ENCODE measurements around the gene NRG2. TPM values are rescaled to one million over a fixed set of nuclear protein-coding genes. Genes with fewer than 3 reads are reported as not detected.

NRG2 gene
- total RNA-seq, 1 experiment from 2014 or later: 3.5 TPM

DNA sequence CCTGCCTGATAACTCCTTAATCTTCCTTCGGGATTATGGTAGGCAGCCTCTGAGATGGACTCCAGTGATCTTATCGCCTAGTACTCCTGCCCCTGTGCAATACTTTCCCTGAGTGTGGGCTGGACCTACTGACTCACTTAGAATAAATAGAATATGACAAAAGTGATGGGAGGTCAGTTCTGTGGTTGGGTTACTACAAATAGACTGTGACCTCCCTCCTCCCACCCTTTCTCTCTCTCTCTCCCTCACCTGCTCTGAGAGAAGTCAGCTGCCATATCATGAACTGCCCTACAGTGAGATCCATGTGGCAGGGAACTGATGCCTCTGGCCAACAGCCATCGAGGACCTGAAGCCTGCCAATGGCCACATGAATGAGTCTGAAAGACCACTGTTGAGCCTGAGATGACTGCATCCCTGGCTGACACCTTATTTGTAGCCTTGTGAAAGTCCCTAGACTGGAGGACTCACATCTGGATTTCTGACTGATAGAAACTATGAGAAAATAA, 31.7 kb downstream of the NRG2 start:
- DNase-seq (ENCODE audit: low spot score): peak; percentile 75

DNA sequence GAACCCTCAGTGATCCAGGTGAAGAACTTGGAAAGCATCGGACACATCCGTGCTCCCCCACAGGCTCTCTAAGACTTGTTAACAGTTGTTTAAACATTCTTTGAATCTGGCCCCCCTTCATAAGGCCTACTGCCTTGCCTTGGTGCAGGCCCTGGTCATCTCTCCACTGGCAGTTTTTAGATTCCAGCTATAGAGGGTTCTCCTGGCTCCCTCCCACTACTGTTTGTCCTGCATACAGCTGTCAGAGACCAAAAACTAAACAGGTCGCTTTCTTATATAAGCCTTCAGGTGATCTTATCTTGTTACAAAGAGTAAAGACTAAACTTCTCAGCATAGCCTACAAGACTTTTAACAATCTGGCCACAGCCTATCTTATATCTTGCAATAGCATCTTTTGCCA, 32.3 kb downstream of the NRG2 start:
- no peak for DNase-seq (ENCODE audit: low spot score)

DNA sequence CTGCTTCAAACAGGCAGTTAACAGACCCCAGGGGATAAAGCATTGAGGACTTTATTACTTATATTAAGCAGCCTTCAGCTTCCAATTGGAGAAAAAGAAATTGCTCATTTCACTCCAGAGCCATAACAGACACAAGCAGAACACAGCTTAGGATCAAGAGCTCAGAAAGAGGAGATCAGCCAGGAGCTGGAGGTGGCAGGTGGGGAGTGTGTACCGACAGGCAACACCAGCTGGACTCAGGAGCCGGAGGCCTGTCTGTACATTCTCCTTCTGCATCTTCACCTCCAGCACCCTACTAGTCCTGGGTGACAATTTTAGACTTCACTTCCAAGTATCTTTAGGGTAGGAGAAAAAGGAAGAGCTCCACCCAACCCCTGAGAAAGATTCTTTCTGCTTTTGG, 35.8 kb downstream of the NRG2 start:
- no peak for DNase-seq (ENCODE audit: low spot score)

DNA sequence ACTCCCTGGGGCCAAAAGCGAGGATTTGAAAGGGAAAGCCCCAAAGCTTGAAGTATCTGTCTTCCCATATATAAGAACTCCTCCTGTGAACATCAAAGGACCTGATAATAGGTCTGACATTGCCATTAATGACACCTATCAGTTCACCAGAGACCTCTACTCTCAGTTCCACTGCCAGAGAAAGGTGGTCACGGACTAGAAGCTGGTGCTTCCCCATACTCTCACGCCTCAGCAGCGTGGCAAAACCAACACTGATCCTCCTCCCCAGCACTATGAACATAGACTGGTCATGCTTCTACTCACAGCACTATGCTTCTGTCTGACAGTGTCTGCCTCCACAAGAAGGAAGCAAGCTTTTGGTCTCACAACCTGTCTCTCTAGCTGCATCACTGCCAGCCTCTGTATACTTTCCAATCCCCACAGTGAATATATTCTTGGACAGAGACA, 37.9 kb downstream of the NRG2 start:
- no peak for DNase-seq (ENCODE audit: low spot score)

GRCh38 chr5:140004174-140004573, 38.9 kb downstream of the NRG2 start:
- no peak for DNase-seq (ENCODE audit: low spot score)

DNA sequence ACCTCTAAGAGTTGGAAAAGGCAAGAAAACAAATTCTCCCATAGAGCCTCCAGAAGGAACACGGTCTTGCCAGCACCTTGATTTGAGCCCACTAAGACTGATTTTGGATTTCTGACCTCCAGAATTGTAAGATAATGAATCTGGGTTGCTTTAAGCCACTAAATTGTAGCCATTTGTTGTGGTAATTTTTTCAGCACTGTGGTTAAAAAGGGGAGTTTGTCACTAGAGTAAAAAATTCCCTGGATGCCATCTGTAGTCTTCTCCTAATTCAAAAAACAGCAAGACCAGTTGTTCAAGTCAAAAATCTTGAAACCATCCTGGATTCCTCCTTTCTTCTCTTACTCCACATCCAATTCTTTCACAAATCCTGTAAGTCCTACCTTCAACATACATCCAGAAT, 39.6 kb downstream of the NRG2 start:
- DNase-seq (ENCODE audit: low spot score): no peak

GRCh38 chr5:140000332-140000731, 42.8 kb downstream of the NRG2 start:
- no peak for DNase-seq (ENCODE audit: low spot score)

DNA sequence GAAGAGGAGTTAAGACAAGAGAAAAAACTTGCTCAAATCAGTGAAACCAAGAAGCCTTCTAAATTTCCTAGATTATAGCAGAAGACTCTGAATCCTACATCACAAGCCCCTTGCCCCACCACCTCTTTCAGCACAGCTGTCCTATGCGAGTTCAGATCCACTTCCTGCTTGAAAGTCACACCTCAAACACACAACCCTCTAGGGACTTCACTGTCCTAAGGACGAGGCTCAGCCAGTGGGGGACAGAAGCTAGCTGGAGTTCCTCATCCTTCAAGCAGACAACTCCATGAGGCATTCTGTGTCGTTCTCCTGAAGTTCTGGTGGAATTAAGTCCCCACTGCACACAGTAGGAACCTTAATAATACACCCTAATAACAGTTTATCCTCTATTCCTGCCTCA, 44.3 kb downstream of the NRG2 start:
- DNase-seq (ENCODE audit: low spot score): no peak

DNA sequence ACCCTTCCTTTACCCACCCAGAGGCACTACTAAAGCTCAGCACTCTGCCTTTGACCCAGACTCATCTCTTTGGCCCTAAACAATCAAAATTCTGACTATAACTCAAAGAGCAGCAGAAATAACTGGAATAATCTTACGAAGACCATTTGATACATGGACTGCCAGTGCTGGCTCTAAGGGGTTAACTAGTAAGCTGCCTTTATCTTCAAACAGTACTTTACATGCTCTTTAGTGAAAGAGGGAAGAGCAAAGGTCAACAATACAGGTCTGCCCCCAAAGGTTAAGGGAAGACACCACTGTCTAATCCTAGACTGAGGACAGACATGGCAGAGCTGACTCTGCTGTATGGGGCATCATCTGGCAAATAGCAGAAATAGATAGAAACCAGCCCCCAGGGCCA, 45.8 kb downstream of the NRG2 start:
- no peak for DNase-seq (ENCODE audit: low spot score)

DNA sequence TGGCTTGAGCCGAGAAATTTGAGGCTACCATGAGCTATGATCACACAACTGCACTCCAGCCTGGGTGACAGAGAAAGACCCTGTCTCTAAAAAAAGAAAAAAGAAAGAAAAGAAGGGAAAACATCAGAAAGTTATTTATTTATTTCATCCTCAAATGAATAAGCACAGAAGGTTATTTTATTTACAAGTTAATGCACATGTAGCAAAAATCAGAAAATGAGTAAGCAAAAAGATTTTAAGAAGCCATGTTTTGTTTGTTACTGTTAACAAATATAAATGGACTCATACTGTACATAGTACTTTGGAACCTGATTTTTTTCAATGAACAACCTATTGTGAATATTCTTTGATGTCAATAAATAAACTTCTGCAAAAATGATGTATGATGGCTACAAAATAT, 47.2 kb downstream of the NRG2 start:
- no peak for DNase-seq (ENCODE audit: low spot score)

- DNase-seq (ENCODE audit: low spot score): no peak
Observed at GRCh38 chr5:139994234-139994633, 48.9 kb downstream of the NRG2 start.

DNA sequence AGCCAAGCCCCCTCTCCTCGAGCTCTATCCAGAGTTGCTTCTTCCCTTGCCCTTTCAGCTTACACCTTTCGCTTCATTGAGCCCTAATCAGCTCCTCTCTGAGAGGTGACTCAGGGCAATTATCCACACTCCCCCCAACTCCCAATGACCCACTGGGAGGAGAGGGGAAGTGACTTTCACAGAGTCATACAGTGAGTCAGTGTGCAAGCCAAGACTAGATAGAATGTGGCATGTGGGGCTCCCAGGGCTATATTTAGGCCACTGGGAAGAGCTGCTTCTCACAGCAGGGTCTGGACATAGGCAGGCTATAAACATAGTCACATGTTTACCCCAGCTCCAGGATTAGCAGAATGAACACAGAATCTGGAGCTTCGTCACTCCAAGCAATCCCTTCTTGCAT, 57.4 kb downstream of the NRG2 start:
- peak; percentile 97 for DNase-seq (ENCODE audit: low spot score)

- peak; percentile 48 for DNase-seq (ENCODE audit: low spot score)
Observed at GRCh38 chr5:139985290-139985689, 57.8 kb downstream of the NRG2 start.

DNA sequence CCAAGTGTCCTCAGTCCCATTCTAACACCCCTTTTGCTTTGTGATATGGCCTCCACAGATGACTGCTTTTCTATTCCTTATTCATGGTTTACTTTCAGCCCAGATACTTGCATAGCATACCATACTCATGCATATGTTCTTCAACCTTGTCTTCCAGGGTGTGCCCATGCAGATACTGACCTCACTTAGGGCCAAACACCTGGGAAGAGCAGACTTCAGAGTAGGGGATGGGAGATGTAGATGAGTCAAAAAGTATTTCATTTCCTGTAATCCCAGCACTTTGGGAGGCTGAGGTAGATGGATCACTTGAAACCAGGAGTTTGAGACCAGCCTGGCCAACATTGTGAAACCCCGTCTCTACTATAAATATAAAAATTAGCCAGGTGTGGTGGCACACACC, 58.3 kb downstream of the NRG2 start:
- no peak for DNase-seq (ENCODE audit: low spot score)

GRCh38 chr5:139982975-139983240, 60.2 kb downstream of the NRG2 start:
- peak; percentile 30 for DNase-seq (ENCODE audit: low spot score)

DNA sequence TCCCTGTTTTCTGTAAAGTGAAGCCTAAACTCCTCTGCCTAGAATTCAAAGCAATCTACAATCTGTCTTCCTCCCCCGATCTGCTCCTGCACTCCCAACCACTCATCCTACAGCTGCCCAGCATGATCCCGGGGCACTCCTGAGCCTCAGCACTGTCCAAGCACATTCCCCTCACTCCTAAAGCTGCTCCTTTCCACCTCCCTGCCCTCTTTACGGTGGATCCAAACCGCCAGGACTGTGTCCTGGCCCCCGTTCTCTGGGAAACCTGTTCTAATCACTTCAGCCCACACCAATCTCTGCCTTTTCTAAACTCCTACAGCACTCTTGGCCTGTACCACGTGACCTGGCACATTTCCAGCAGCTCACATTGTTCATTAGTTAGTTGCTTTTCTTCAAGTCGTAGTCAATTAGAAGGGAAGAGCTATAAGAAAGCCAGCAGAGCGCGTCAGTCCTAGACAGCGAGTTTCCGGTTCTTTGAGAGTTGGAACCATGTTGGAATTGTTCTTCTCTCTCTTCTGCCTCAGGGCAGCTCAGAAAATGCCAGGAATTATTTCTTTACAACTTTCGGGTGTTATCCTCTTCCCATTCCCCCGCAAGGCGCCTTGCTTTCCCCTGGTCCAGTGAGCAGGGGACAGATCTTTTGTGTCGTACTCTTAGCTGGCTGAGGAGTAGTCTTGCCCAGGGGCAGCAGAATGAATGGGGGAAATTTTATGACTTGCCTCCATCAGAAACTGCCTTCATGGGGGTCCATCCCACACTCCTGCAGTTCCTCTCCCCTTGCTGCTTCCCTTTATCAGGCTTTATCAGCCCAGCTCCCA, 60.7 kb downstream of the NRG2 start:
- DNase-seq (ENCODE audit: low spot score): peak; percentile 32

GRCh38 chr5:139980765-139981164, 62.3 kb downstream of the NRG2 start:
- no peak for DNase-seq (ENCODE audit: low spot score)

- no peak for DNase-seq (ENCODE audit: low spot score)
Observed at GRCh38 chr5:139979943-139980342, 63.2 kb downstream of the NRG2 start.

GRCh38 chr5:139979518-139979917, 63.6 kb downstream of the NRG2 start:
- no peak for DNase-seq (ENCODE audit: low spot score)

DNA sequence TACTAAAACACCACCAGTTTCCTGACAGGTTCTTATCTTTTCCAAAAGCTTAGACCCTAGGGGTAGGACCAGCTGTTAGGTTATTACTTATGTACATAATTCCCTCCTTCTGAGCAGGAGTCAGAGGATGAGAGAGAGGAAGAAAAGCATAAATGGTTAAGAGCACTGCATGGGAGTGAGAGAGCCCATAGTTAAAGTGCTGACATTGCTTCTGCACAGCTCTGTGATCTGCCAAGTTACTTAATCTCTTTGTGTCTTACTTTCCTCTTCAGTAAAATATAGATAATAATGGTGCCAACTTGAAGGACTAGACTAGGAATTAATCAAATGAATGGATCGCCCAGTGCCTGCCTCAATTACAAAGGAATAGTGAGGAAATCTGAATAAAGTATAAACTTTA, 66.4 kb downstream of the NRG2 start:
- no peak for DNase-seq (ENCODE audit: low spot score)

GRCh38 chr5:139975942-139976341, 67.2 kb downstream of the NRG2 start:
- no peak for DNase-seq (ENCODE audit: low spot score)

- DNase-seq (ENCODE audit: low spot score): no peak
Observed at GRCh38 chr5:139975306-139975705, 67.8 kb downstream of the NRG2 start.

GRCh38 chr5:139974661-139975060, 68.4 kb downstream of the NRG2 start:
- no peak for DNase-seq (ENCODE audit: low spot score)

DNA sequence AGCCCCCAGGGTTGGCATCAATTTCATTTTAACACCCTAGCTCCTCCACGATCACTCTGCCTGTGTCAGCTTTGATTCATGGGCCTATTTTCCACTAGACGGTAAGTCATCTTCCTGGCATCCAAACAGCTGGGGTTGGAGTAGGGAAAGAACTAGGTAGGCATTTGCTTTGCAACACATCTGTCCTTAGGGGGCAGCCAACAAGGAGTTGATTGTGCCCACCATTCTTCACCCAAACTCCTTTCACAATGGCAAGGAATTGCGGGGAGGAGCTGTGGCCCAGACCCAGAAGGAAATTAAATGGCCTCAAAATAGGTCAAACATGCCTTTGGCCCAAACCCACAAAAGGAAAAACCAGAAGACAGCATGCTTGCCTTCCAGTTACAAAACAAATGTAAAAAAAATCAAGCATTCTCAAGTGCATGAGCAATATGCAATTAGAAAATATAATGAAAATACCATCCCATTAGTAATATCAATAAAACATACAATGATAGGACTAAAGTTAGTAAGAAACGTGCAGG, 71.8 kb downstream of the NRG2 start:
- DNase-seq (ENCODE audit: low spot score): no peak
